ENCODE data around the gene CASK.

DNA sequence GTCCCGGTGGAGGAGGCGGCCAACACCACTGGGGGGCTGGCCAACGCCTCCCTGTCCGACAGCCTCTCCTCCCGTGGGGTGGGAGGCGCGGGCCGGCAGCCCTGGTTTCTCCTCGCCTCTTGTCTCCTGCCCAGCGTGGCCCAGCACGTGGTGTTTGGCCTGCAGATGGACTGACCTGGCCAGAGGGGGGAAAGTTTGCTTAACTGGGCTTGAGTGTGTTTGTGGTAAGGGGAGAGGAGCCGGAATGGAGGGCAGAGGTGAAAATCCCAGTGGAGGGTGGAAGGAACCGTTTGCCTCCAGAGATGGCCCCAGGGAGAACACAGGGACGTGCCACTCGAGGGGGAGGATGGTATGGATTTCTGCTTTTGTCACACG is 448.6 kb downstream of the CASK start:
- TF ChIP-seq ZNF263 (CRISPR knock-in tag; IDR thresholded peaks at IDR 0.05; ENCODE audit: low read depth) = no peak
- TF ChIP-seq SP1 (CRISPR knock-in tag; conservative IDR thresholded peaks at IDR 0.05) = no peak
- no peak for TF ChIP-seq ESRRA (CRISPR knock-in tag; IDR thresholded peaks at IDR 0.05; ENCODE audit: borderline replicate concordance)
- no peak for TF ChIP-seq ZNF671 (CRISPR knock-in tag; IDR thresholded peaks at IDR 0.05)
- TF ChIP-seq, protein P1, sequence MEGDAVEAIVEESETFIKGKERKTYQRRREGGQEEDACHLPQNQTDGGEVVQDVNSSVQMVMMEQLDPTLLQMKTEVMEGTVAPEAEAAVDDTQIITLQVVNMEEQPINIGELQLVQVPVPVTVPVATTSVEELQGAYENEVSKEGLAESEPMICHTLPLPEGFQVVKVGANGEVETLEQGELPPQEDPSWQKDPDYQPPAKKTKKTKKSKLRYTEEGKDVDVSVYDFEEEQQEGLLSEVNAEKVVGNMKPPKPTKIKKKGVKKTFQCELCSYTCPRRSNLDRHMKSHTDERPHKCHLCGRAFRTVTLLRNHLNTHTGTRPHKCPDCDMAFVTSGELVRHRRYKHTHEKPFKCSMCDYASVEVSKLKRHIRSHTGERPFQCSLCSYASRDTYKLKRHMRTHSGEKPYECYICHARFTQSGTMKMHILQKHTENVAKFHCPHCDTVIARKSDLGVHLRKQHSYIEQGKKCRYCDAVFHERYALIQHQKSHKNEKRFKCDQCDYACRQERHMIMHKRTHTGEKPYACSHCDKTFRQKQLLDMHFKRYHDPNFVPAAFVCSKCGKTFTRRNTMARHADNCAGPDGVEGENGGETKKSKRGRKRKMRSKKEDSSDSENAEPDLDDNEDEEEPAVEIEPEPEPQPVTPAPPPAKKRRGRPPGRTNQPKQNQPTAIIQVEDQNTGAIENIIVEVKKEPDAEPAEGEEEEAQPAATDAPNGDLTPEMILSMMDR (IDR thresholded peaks at IDR 0.05) = no peak
- no peak for TF ChIP-seq JUN (CRISPR knock-in tag; IDR thresholded peaks at IDR 0.05)
- TF ChIP-seq CREM (CRISPR knock-in tag; IDR thresholded peaks at IDR 0.05) = no peak
- no peak for TF ChIP-seq TEAD1 (CRISPR knock-in tag; IDR thresholded peaks at IDR 0.05)
- no peak for TF ChIP-seq ZSCAN18 (CRISPR knock-in tag; IDR thresholded peaks at IDR 0.05)
- TF ChIP-seq, protein P2, sequence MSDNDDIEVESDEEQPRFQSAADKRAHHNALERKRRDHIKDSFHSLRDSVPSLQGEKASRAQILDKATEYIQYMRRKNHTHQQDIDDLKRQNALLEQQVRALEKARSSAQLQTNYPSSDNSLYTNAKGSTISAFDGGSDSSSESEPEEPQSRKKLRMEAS (CRISPR knock-in tag; IDR thresholded peaks at IDR 0.05) = peak; percentile 75
- no peak for TF ChIP-seq ELF4 (CRISPR knock-in tag; IDR thresholded peaks at IDR 0.05; ENCODE audit: low read depth)
- TF ChIP-seq, protein P3, sequence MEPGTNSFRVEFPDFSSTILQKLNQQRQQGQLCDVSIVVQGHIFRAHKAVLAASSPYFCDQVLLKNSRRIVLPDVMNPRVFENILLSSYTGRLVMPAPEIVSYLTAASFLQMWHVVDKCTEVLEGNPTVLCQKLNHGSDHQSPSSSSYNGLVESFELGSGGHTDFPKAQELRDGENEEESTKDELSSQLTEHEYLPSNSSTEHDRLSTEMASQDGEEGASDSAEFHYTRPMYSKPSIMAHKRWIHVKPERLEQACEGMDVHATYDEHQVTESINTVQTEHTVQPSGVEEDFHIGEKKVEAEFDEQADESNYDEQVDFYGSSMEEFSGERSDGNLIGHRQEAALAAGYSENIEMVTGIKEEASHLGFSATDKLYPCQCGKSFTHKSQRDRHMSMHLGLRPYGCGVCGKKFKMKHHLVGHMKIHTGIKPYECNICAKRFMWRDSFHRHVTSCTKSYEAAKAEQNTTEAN (CRISPR knock-in tag; IDR thresholded peaks at IDR 0.05) = no peak

Measured in WTC11 (cell line).